Renal pelvis (tissue), 4 donors: Measurements from ENCODE around the gene RGPD5. TPM values are rescaled to one million over a fixed set of nuclear protein-coding genes. Genes with fewer than 3 reads are reported as not detected.
"Not testable (repeated sequence)": the region's sequence is repeated elsewhere in the genome, so short reads cannot be mapped to it uniquely, and the experiment has no call there.

Experiments used
- DNase-seq: peaks from one replicate; pipeline ENCODE4 v3.0.0-alpha.2; 2013
- polyA plus RNA-seq, 3 donors: library from polyadenylated mRNA; unstranded; fragments of 120-200 nt; gene quantifications; one replicate each; pipeline ENCODE4 v1.2.1, GENCODE V29; 2013; ENCODE audit not compliant: insufficient read length in 3 of 3

Gene RGPD5
- polyA plus RNA-seq, 3 donors = 7.3 to 17.9 (median 10.4) TPM

- not testable (repeated sequence) for DNase-seq
Measured at GRCh38 chr2:109888414-109888813, 94.3 kb downstream of the RGPD5 start.

- DNase-seq = not testable (repeated sequence)
Measured at GRCh38 chr2:109889909-109890308, 95.8 kb downstream of the RGPD5 start.

GRCh38 chr2:109891024-109891423 is 96.9 kb downstream of the RGPD5 start:
- DNase-seq = not testable (repeated sequence)

DNA sequence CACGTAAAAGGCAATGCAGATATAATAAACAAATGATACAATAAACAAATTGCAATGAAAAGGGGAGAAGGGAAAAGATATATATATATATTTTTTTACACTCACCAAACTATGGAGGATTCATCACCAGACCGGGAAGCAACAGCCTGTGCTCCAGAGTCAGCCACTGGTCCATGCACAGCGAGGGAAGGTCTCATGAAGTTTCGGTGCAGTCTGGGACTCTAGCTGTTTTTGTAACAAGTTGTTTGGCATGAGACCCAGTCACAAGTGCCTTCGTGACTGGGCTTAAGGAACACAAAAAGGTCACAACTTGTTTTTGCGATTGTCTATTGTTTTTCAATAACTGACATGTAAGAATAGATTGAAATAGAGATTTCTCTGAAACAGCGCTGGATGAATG is 99.6 kb downstream of the RGPD5 start:
- DNase-seq = not testable (repeated sequence)

DNA sequence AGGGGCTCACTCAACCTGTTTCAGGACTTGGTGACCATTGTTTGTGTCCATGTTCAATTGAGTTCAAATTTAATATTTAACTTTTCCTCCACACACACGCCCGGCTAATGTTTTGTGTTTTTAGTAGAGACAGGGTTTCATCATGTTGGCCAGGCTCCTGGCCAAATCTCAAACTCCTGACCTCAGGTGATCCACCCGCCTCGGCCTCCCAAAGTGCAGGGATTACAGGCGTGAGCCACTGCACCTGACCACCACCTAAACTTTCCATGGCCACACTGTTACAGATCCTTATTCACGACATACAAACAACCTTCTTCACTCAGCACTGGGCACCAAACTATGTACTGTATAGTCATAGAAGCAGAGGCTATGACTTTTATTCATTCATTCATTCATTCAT is 100.0 kb downstream of the RGPD5 start:
- not testable (repeated sequence) for DNase-seq

DNA sequence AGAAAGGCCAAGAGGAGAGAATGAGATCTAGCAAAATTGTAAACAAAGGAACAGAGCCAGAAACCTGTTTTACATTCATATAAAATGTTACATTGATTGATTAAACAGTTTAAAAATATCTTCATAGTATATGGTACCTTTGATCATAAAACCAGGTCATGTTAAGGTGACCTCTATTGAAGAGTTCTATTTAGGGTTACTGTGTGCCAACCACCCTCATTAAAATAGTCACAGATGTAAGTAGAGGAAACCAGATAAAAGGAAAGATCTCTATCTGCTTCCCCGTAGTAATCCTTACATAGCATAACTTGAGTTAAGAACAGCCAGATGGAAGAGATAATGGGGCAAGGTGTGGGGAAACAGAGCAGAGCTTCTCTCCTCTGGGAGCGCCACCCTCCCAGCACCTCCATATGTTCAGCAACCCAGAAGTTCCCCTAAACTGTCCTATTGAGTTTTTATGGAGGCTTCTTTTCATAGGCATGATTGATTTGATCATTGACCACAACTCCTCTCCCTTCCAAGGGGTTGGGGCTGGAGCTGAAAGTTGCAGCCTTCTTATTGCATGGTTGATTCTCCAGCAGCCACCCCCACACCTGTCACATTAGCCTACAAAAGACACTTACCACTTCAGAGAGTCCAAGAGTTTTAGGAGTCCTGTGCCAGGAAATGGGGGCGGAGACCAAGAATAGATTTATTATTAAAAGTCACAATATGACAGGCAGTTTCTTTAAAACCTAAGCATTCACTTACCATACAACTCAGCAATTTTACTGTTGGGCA is 101.2 kb downstream of the RGPD5 start:
- DNase-seq = not testable (repeated sequence)

DNA sequence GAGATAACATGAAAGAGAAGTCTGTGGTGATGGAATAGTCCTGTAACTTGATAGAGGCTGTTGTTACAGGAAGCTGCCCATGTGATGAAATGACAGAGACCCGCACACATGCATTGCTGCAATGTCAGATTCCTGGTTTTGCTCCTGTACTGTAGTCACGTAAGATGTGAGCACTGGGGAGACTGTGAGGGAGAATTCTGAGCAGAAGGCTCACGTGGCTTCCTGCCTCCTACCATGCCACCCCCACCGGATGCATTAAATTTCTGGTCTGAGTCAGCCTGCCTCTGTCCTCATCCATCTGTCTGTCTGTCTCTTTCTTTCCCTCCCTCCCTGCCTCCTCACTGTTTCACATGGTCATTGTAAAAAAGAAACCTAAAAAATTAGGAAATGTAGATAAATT is 102.1 kb downstream of the RGPD5 start:
- DNase-seq = not testable (repeated sequence)

GRCh38 chr2:109897769-109898461 is 103.8 kb downstream of the RGPD5 start:
- not testable (repeated sequence) for DNase-seq

GRCh38 chr2:109898462-109899336 is 104.6 kb downstream of the RGPD5 start, which contains the start of gene LIMS3:
Gene LIMS3 (plus strand): TSS chr2:109898688. CDS start chr2:109898729, 41 bp downstream.
- not testable (repeated sequence) for DNase-seq

GRCh38 chr2:109905796-109906195 is 111.7 kb downstream of the RGPD5 start:
- not testable (repeated sequence) for DNase-seq

Other genes starting within 250 kb of the RGPD5 start
- 100 to 1,000 TPM in 2 of 3 donors, 10 to 100 TPM in 1; 97.8 to 108 (median 103) TPM for gene SEPTIN10, start 180.3 kb upstream of the RGPD5 start, polyA plus RNA-seq
- gene SOWAHC, start 179.9 kb upstream of the RGPD5 start, polyA plus RNA-seq = 10 to 100 TPM; 14.7 to 17.1 (median 15.8) TPM
- 1 to 10 TPM; 1.4 to 5.3 (median 4.0) TPM for gene LIMS3, start 104.4 kb downstream of the RGPD5 start, polyA plus RNA-seq